Neural progenitor cell (in vitro differentiated cells): ENCODE results near the gene SRBD1.

ENCODE experiments used
- CTCF ChIP-seq: fragments of 200-600 bp; sonication (generic); IDR thresholded peaks from 2 replicates; pipeline ENCODE4 v1.5.1; 2017; ENCODE audit warnings: antibody characterized with exemption, mild to moderate bottlenecking
- EZH2 ChIP-seq: fragments of 200-600 bp; sonication (generic); IDR thresholded peaks from 2 replicates; pipeline ENCODE4 v1.6.1; 2017; ENCODE audit warnings: antibody characterized with exemption, mild to moderate bottlenecking, moderate library complexity

GRCh38 chr2:45652090-45653031, 41.3 kb upstream of the SRBD1 start:
- TF ChIP-seq CTCF (no peak), EZH2 (peak; percentile 77)
